Osteoblast (primary cell): ENCODE results near the gene NME4. TPM values are rescaled to one million over a fixed set of nuclear protein-coding genes. Genes with fewer than 3 reads are reported as not detected.
A peak's percentile ranks its signal among the peaks of the same experiment; 100 is the strongest.

Experiments used
- DNase-seq: peaks from one replicate; pipeline ENCODE4 v3.0.0; 2011; ENCODE audit warnings: low spot score, mixed read lengths; ENCODE audit not compliant: insufficient read length; ENCODE audit errors: missing footprints
- H2AFZ ChIP-seq: 2 replicates; pipeline ENCODE4 v1.6.0; 2011; ENCODE audit warnings: mild to moderate bottlenecking, low read length
- H3K27ac ChIP-seq: 2 replicates; pipeline ENCODE4 v1.5.1; 2011; ENCODE audit warnings: mild to moderate bottlenecking, low read depth, low read length, moderate library complexity
- H3K27me3 ChIP-seq: 2 replicates; pipeline ENCODE4 v1.6.0; 2012; ENCODE audit warnings: mild to moderate bottlenecking, control low read depth, inconsistent platforms, low read length, moderate library complexity; ENCODE audit not compliant: insufficient read depth
- H3K36me3 ChIP-seq: 2 replicates; pipeline ENCODE4 v1.5.1; 2011; ENCODE audit warnings: mild to moderate bottlenecking, low read length, control low read depth, moderate library complexity; ENCODE audit not compliant: insufficient read depth
- H3K4me1 ChIP-seq: 2 replicates; pipeline ENCODE4 v1.5.1; 2011; ENCODE audit warnings: mild to moderate bottlenecking, low read length, control low read depth, moderate library complexity; ENCODE audit not compliant: insufficient read depth
- H3K4me2 ChIP-seq: 2 replicates; pipeline ENCODE4 v1.6.0; 2011; ENCODE audit warnings: mild to moderate bottlenecking, low read length; ENCODE audit not compliant: insufficient read depth
- H3K4me3 ChIP-seq: fragments of 200-600 bp; sonication (generic); 3 replicates; pipeline ENCODE4 v1.5.1; 2012; ENCODE audit warnings: mild to moderate bottlenecking, low read length, inconsistent platforms; ENCODE audit not compliant: insufficient read depth
- H3K79me2 ChIP-seq: 2 replicates; pipeline ENCODE4 v1.6.0; 2012; ENCODE audit warnings: mild to moderate bottlenecking, low read length, control low read depth, inconsistent platforms; ENCODE audit not compliant: insufficient read depth
- H3K9me3 ChIP-seq: 2 replicates; pipeline ENCODE4 v1.5.1; 2011; ENCODE audit warnings: low read depth, low read length, control low read depth
- H4K20me1 ChIP-seq: 2 replicates; pipeline ENCODE4 v1.6.0; 2012; ENCODE audit warnings: mild to moderate bottlenecking, low read length, control low read depth; ENCODE audit not compliant: insufficient read depth
- total RNA-seq: library from RNA; depleted of rRNA; stranded (reverse); fragments of >200 nt; gene quantifications from 2 replicates; pipeline ENCODE4 v1.2.3, GENCODE V29; 2012
- TF ChIP-seq, protein P1 (sequence below): IDR thresholded peaks from 2 replicates; pipeline ENCODE4 v1.5.1; 2011; ENCODE audit warnings: mild to moderate bottlenecking, low read depth, low read length, moderate library complexity; ENCODE audit errors: extremely low read depth

The NME4 gene
- total RNA-seq, 1 donor = 83.6 TPM

DNA sequence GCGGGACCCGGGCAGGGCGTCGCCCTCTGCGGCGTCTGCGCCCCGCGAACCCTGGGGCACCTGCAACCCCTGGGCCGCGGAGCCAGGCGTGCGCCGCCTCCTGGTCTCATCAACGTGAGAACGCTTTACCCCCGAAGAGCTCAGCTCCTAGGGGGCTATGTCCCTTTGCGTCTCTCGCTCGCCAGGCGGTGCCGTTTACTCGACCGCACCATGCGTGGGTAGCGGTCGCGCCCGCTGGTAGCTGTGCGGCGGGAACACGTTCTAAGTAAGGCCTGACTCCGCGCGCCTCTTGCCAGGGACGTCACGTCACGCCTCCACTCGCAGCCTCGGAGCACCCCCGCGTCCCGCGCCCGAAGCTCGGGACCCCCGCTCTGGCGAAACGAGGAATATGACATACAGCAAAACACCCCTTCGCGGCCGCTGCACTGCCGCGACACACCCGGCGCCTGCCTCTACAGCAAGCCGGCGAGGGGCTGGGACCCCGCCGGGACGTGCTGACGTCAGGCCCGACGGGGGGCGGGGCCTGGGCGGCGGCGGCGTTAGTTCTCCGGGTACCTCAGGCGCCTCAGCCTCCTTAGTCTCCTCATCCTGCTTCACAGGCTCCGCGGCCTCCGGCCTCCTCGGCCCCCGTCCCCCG lies 28.2 kb downstream of the NME4 start, which contains the start of gene RAB11FIP3:
Gene RAB11FIP3 (plus strand): TSS at position 568 of the 637 bp plus-strand sequence. CDS start 358 bp downstream, outside the sequence.
- H3K36me3 ChIP-seq = no peaks in the 10 kb centered on the region
- H3K4me3 ChIP-seq = peak within 1 kb of the TSS; percentile 86
- peak; percentile 98 for DNase-seq
- peak within 1 kb of the TSS; percentile 89 for H2AFZ ChIP-seq
- H3K27me3 ChIP-seq = no peaks in the 10 kb centered on the region
- TF ChIP-seq, protein P1, sequence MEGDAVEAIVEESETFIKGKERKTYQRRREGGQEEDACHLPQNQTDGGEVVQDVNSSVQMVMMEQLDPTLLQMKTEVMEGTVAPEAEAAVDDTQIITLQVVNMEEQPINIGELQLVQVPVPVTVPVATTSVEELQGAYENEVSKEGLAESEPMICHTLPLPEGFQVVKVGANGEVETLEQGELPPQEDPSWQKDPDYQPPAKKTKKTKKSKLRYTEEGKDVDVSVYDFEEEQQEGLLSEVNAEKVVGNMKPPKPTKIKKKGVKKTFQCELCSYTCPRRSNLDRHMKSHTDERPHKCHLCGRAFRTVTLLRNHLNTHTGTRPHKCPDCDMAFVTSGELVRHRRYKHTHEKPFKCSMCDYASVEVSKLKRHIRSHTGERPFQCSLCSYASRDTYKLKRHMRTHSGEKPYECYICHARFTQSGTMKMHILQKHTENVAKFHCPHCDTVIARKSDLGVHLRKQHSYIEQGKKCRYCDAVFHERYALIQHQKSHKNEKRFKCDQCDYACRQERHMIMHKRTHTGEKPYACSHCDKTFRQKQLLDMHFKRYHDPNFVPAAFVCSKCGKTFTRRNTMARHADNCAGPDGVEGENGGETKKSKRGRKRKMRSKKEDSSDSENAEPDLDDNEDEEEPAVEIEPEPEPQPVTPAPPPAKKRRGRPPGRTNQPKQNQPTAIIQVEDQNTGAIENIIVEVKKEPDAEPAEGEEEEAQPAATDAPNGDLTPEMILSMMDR = no peak
- H4K20me1 ChIP-seq = peaks cover 27% of the 10 kb centered on the region
- H3K4me1 ChIP-seq = peaks cover 30% of the 10 kb centered on the region
- H3K4me2 ChIP-seq = peak within 1 kb of the TSS; percentile 91
- peaks cover 39% of the 10 kb centered on the region for H3K79me2 ChIP-seq
- H3K27ac ChIP-seq = peak within 1 kb of the TSS; percentile 91
- H3K9me3 ChIP-seq = no peaks in the 10 kb centered on the region

DNA sequence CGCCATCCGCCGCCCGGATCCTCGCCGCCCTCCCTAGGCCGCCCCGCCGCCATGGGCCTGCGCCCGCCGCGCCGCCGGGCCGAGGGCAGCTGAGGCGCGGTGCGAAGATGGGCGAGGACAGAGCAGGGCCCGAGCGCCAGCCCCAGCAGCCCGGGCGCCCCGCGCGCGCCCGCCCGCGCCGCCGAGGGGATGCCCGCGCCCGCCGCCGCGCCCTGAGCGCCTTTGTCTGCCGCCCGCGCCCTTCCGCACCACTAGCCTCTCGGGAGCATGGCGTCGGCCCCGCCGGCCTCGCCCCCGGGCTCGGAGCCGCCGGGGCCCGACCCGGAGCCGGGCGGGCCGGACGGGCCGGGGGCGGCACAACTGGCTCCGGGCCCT lies 28.7 kb downstream of the NME4 start:
- DNase-seq = no peak
- peak overlapping the region; percentile 91 for H3K27ac ChIP-seq
- H2AFZ ChIP-seq = no peak overlapping the region

GRCh38 chr16:426115-426905 lies 29.3 kb downstream of the NME4 start:
- Histone ChIP-seq H3K4me3 (peak overlapping the region; percentile 86), H3K4me2 (peak overlapping the region; percentile 91), H3K27ac (peak overlapping the region; percentile 37), H3K4me1 (peaks cover 30% of the 10 kb centered on the region), H3K27me3 (no peaks in the 10 kb centered on the region), H2AFZ (no peak overlapping the region), H3K79me2 (peaks cover 49% of the 10 kb centered on the region), H3K36me3 (no peaks in the 10 kb centered on the region), H4K20me1 (peaks cover 27% of the 10 kb centered on the region), H3K9me3 (no peaks in the 10 kb centered on the region)
- TF ChIP-seq, protein P1 = no peak
- peak; percentile 90 for DNase-seq

More for the DNA sequence above, 28.7 kb downstream of the NME4 start:
- no peaks in the 10 kb centered on the region for H3K36me3 ChIP-seq
- peak overlapping the region; percentile 86 for H3K4me3 ChIP-seq
- TF ChIP-seq, protein P1 = no peak
- peaks cover 43% of the 10 kb centered on the region for H3K79me2 ChIP-seq
- peaks cover 27% of the 10 kb centered on the region for H4K20me1 ChIP-seq
- H3K27me3 ChIP-seq = no peaks in the 10 kb centered on the region
- peaks cover 30% of the 10 kb centered on the region for H3K4me1 ChIP-seq
- no peaks in the 10 kb centered on the region for H3K9me3 ChIP-seq
- peak overlapping the region; percentile 84 for H3K4me2 ChIP-seq

DNA sequence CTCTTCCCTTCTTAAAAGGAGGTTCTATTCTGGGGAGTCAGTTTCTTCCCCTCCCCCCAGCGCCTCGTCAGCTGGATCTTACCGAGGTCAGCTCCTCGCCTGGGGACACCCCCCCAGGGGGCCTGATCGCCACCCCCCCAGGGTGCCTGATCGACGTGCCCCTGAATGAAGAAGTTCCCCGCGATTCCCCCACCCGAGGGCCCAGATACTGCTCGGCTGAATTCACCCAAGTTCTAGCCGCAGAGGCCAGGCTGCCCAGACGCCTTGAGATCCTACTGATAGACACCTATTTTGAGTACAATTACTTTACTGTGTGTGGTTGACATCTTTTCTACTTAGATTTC lies 29.9 kb downstream of the NME4 start:
- no peak for DNase-seq
- H3K4me1 ChIP-seq = peaks cover 30% of the 10 kb centered on the region
- H4K20me1 ChIP-seq = peaks cover 27% of the 10 kb centered on the region
- no peaks in the 10 kb centered on the region for H3K9me3 ChIP-seq
- no peak overlapping the region for H2AFZ ChIP-seq
- H3K4me3 ChIP-seq = peak overlapping the region; percentile 86
- H3K36me3 ChIP-seq = no peaks in the 10 kb centered on the region
- peaks cover 51% of the 10 kb centered on the region for H3K79me2 ChIP-seq
- no peaks in the 10 kb centered on the region for H3K27me3 ChIP-seq
- TF ChIP-seq, protein P1 = no peak
- H3K4me2 ChIP-seq = peak overlapping the region; percentile 91
- H3K27ac ChIP-seq = peak overlapping the region; percentile 37
